ENCODE data around the gene CIC. TPM values are rescaled to one million over a fixed set of nuclear protein-coding genes. Genes with fewer than 3 reads are reported as not detected.

The CIC gene
- total RNA-seq, result 29.5 and 39.0 TPM in 2 replicates

GRCh38 chr19:42268704-42269477, at the start of gene CIC:
CIC (plus strand) TSS chr19:42269252; CDS start chr19:42271784, 2,532 bp downstream.

GRCh38 chr19:42219812-42220750, 49.0 kb upstream of the CIC start, which contains the start of gene ZNF526:
ZNF526 (plus strand) TSS chr19:42220312; CDS start chr19:42224404, 4,092 bp downstream.

GRCh38 chr19:42242512-42243409, 26.3 kb upstream of the CIC start, which contains the start of gene GSK3A:
GSK3A (minus strand) TSS chr19:42242602; CDS start chr19:42242465, 137 bp downstream.

DNA sequence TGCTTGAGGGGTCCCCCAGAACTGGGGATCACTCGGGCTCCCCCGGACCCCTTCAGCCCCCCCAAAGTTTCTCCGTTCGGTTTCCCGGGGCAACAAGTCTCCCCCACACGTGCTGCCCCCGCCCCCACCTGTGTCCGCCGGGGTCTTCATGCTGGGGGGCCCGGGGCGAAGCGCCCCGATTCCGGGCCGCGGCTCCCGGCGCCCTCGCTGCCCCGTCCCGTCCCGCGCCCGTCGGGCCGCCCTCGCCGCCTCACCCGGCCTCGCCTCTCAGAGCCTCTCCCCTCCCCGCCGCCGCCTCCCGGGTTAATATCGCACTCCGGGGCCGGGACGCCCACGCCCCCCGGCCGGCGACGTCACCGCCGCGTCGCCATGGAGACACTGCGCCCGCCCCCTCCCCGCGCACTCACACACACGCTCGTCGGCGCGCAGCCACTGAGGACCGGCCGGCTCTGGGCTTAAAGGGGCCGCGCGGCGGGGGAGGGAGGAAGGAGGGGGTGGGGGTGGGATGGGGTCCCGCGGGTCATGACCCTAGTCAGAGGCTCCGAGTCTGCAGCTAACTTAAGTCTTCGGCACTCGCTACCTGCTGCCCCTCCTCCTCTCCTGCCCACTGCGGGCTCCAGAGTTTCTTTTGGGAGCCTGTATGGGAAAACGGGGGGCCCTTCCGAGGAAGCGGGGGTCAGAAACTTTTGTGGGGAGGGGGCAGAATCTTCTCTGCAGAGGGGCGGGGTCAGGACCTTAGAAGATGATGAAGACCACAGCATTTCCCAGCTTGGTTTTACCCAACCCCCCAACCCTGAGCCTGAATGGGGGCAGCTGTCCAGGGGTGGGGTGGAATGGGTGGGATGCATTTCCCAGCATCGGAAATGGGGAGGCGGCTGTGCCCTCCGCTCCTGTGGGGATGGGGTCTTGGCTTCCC, 13.9 kb upstream of the CIC start, which contains the start of gene ERF:
TSS of gene ERF (minus strand) at position 279 of the 916 bp plus-strand sequence. CDS start at position 150, 129 bp downstream.

DNA sequence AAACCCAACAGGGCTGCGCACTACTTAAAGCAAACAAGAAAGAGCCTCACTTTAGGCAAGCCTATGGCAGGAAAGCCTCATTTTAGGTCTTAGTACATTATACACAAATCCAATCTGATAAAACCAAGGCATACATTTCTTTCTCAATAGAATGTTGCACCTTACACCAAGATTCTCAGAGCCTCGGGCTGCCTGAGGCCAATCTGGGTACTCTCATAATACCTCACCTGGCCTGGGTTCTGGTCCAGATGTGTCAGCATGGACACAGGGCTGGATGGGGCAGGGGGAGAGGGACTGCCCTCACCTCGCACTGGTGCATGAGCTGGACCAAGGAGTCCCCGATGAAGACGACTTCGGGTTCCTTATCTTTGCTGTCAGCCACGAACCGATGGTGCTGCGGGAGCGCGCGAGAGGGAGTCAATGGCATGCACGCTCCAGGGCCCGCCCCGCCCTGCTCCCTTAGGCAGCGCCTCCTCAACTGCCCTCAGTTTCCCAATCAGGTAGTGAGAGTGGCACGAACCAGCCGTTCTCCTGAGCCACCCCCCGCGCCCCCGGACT, 32.7 kb downstream of the CIC start, which contains the start of gene PRR19:
TSS of gene PRR19 (plus strand) at position 487 of the 558 bp plus-strand sequence. CDS start 7,453 bp downstream, outside the sequence.

GRCh38 chr19:42313096-42313839, 44.2 kb downstream of the CIC start, which contains the start of gene TMEM145:
TMEM145 (plus strand) TSS chr19:42313309; CDS start chr19:42313377, 68 bp downstream.

DNA sequence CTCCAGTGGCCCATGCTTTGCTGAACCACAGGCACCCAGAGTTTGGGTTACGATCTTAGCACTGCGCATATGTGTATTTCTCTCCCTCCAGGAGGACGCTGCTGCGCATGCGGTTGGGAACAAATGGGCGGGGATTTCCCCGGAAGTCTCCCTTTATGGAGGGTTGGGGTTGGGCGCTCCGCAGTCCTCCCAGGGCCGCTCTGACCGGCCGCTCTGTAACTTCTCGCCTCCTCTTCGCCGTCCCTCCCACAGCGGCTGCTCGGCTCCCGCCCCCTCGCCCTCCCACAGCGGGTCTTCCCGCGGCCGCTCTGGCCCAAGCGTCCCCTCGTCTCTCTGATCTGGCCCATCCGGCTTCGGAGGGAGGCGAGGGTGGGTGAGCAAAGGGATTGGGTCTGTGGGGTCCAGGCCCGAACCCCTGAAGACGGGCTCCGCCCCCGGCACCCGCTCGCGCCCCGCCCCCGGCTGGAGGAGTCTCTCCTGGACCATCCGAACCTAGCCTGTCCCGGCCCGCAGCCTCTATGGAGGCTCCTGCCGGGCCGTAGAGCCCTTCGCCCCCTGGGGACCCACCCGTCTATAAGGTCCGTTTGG, 56.4 kb downstream of the CIC start, which contains the start of gene MEGF8:
TSS of gene MEGF8 (plus strand) at position 328 of the 588 bp plus-strand sequence. CDS start 609 bp downstream, outside the sequence.

Other genes with a start within 250 kb of the CIC start
- 0.39 and 2.6 TPM in 2 replicates for gene GRIK5, start 199.0 kb upstream of the CIC start, total RNA-seq
- gene ZNF574, start 193.1 kb upstream of the CIC start, total RNA-seq, result 12.4 and 18.9 TPM in 2 replicates
- 0.32 and 5.0 TPM in 2 replicates for gene POU2F2, start 136.8 kb upstream of the CIC start, total RNA-seq
- 32.6 and 34.8 TPM in 2 replicates for gene DEDD2, start 51.6 kb upstream of the CIC start, total RNA-seq
- gene ZNF526, start 48.9 kb upstream of the CIC start, total RNA-seq, result 8.8 and 10.6 TPM in 2 replicates
- 20.4 and 28.4 TPM in 2 replicates for gene GSK3A, start 26.6 kb upstream of the CIC start, total RNA-seq
- gene ERF, start 14.1 kb upstream of the CIC start, total RNA-seq, result 54.2 and 58.3 TPM in 2 replicates
- 0.78 and 0.88 TPM in 2 replicates for gene PRR19, start 32.9 kb downstream of the CIC start, total RNA-seq
- 20.9 and 56.0 TPM in 2 replicates for gene PAFAH1B3, start 33.4 kb downstream of the CIC start, total RNA-seq
- gene TMEM145, start 44.1 kb downstream of the CIC start, total RNA-seq, result 0.24 TPM in 1 of 2 replicates, not detected in the other
- 25.6 and 44.4 TPM in 2 replicates for gene MEGF8, start 56.4 kb downstream of the CIC start, total RNA-seq
- gene CNFN, start 121.0 kb downstream of the CIC start, total RNA-seq, result 1.8 TPM in 1 of 2 replicates, not detected in the other
- 3.9 and 8.0 TPM in 2 replicates for gene LIPE, start 158.1 kb downstream of the CIC start, total RNA-seq
- not detected in 2 replicates for gene CXCL17, start 173.7 kb downstream of the CIC start, total RNA-seq